HG02678 (cell line): ENCODE data around the gene USF3.

ENCODE experiments used
- ATAC-seq: cut with Tn5 transposase; IDR thresholded peaks from one replicate; pipeline ENCODE4 v1.9.1; 2021; ENCODE audit warnings: mild to moderate bottlenecking, moderate library complexity; ENCODE audit not compliant: unreplicated experiment

USF3 gene

GRCh38 chr3:113620091-113620490, 76.4 kb downstream of the USF3 start:
- ATAC-seq: no peak

GRCh38 chr3:113617726-113618125, 78.7 kb downstream of the USF3 start:
- no peak for ATAC-seq

DNA sequence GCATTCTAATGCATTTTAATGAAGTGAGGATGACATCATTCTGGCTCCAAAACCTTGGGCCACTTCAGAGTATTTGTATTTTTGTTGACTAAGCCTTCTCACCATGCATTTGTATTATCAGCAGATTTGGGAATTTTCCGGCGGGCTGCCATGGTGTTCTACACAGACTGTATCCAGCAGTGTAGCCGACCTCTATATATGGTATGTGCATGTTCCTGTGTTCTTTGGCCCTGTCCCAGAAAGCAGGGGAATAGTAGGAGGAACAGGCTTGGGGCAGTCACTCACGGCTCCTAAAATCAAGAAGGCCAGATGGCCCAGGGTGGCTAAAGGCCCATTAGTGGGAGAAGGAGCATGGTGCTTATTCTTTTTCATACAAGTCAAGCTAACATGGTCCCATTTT, 80.5 kb downstream of the USF3 start:
- ATAC-seq: no peak

- no peak for ATAC-seq
Measured at GRCh38 chr3:113614402-113614801, 82.0 kb downstream of the USF3 start.

DNA sequence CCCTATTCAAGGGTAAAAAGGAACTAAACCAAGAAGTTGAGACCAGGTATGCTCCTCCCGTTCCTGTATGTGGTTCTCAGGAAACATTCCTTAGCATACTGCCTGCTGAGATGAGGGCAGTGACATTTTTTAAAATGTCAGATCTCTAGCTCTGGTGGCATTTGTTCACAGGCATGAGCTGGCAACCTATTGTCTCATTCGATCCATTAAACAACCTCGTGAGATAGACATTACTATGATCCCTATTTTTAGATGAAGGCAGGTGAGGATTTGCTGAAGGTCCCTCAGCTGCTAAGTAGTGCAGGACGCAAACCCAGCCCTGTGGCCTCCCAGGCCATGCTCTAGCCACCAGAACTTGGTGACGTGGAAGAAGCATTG, 89.2 kb downstream of the USF3 start:
- no peak for ATAC-seq

DNA sequence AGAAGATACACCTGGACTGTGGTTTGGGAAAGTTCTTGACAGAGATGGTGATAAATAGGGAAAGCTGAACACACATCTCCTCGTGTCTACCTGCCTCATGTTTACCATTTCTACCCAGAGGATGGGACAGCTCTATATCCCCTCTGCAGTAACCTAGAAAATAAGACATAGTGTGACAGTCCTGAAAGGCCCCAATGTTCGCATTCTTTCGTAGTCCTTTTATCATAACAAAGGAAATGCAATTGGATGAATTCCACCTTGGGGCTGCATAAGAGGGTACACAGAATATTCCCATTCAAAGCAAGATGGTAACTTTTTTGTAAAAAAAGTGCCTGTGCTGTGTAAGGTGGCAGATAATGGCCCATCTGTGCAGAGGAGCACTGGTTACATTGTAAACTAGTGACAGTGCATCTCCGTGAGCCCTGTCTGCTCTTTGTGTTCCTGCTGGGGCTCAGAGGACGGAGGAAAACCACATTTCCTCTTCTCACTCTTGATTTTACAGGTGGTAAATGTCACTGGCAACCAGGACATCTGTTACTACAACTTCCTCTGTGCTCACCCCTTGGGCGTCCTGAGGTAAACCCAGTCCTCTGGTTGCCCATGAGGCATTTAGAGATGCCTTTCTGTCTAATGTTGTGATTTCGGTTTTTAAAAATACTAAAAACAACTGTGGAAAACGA, 89.8 kb downstream of the USF3 start:
- ATAC-seq: peak; percentile 99

GRCh38 chr3:113602836-113603235, 93.6 kb downstream of the USF3 start:
- ATAC-seq: no peak

DNA sequence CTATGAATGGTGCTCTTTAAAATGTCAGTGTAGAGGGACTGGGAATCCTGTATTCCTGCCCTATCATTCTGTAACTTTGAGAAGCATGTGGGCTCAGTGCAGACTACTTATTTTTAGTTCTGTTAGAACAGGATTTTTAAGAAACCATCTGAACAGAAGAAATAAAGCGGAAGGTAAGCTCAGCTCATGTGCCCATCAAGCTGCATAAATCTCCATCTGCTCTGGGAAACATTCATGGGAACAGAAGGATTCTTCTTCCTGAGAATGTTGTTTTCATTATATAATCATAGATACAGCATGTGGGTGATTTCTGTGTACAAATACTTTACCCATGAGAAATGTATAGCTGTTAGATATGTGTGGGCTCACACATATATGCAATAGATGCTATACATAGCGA, 94.2 kb downstream of the USF3 start:
- ATAC-seq: no peak

- ATAC-seq: no peak
Measured at GRCh38 chr3:113601240-113601639, 95.2 kb downstream of the USF3 start.

DNA sequence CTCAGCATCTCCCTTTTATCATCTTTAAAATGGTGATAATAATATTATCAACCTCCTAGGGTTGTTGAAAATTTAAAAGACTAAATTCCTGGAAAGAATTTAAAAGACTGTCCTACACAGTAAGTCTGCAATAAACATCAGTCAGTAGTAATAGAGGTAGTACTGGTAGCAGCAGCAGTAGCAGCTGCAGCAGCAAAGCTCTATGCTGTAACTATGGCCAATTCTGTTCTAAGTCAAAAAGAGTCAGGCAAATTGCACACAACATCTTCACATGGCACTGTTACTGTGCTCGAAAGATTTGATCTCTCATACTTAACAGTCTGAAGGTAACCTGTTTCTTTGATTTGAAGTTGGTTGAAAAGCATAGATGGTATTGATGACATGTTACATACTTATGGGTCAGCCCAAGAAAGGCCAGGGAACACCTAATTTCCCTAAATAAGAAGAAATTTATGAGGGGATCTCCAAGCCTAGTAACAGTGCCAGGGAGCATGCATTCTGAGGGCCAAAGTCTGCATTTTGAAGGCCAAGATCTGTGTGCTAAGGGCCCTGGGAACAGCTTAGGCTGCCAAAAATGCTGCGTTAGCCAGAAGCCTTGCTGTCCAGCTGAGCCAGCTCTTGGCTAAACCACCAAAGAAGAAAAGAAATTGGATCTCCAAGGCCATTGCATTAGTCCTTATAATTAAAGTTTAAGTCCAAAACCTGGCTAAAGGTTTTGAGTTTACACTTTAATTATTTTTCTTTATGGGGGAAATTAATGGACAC, 95.8 kb downstream of the USF3 start:
- ATAC-seq: no peak
